GM08714 (cell line): Measurements from ENCODE around the gene ARHGAP26.

Experiments used
- H3K4me3 ChIP-seq: fragments of 200-500 bp; sonication (Bioruptor generic); 2 replicates; pipeline ENCODE4 v1.5.1; 2014; ENCODE audit warnings: mild to moderate bottlenecking, low read length, inconsistent platforms
- ZNF274 ChIP-seq: IDR thresholded peaks from 2 replicates; pipeline ENCODE4 v1.6.1; 2012; ENCODE audit warnings: mild to moderate bottlenecking, low read depth, low read length

ARHGAP26 gene

DNA sequence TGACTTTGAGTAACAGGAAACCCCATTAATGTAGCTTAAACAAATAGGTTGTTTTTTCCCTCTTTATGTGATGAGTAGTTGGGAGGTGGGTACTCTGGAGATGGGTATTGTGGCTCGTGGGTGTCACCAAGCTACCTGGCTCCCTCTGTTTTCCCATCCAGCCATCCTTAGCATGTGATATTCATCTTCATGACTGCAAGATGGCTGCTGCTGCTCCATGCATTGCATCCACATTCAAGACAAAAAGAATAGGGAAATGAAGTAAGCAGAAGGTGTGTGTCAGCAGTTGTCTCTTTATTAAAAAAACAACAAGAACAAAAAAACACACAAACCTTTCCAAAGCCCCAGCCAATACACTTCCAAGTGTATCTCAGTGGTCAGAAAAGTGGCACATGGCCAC is 6.5 kb upstream of the ARHGAP26 start:
- no peak overlapping the region for H3K4me3 ChIP-seq
- TF ChIP-seq ZNF274: no peak

DNA sequence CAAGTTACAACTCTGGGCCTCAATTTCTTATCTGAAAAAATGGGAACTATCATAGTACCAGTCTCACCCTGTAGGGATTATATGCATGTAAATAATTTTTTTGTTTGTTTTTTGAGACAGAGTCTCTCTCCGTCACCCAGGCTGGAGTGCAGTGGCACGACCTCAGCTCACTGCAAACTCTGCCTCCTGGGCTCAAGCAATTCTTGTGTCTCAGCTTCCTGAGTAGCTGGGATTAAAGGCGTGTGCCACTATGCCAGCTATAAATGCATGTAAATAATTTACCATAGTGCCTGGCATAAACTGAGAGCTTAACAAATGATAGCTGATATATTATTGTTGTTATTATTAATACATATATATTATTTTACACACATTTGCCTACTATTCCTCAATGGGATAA is 3.0 kb upstream of the ARHGAP26 start:
- no peak overlapping the region for H3K4me3 ChIP-seq
- no peak for TF ChIP-seq ZNF274

DNA sequence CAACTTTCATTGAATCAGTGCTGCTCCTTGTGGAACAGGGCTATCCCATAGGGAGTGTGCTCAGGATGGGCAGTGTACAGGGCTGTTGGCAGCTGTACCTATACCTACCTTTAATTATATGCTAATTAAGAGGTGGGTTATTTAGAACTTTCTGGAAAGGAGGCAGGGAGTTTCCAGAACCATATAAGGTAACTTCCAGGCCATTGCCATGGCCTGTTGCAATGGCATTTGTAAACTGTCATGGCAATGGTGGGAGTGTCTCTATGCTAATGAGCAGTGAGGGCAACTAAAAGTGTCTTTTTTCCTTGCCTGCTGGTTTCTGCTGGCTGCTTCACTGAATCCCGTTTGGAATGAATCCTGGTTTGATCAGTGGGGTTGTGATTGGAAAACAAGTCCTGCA is 2.3 kb upstream of the ARHGAP26 start:
- H3K4me3 ChIP-seq: no peak overlapping the region
- TF ChIP-seq ZNF274: no peak

DNA sequence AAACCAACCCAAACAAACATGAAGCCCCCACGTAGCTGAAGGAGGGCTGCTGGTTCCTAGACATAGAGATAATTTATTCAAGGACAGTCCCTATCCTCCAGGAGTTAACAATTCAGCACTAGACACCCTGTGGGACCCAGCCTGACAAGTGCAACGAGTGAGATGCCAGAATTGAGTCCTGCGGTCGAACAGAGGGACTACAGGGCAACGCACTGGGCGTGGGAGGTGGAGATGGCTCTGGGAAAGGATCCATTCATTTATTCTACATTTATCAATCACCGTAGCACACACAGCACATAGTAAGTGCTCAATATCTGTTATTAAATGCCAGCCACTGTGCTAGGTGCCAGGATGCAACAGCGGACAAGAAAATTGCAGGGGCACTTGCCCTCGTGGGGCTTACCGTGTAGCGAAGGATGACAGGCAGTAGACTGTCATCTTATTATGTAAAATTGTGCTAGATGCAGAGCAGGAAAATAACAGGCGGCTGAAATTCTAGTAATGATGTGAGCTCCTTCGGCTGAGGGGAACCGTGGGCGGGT is 855 bp upstream of the ARHGAP26 start:
- no peak for TF ChIP-seq ZNF274
- peak overlapping the region; percentile 94 for H3K4me3 ChIP-seq

DNA sequence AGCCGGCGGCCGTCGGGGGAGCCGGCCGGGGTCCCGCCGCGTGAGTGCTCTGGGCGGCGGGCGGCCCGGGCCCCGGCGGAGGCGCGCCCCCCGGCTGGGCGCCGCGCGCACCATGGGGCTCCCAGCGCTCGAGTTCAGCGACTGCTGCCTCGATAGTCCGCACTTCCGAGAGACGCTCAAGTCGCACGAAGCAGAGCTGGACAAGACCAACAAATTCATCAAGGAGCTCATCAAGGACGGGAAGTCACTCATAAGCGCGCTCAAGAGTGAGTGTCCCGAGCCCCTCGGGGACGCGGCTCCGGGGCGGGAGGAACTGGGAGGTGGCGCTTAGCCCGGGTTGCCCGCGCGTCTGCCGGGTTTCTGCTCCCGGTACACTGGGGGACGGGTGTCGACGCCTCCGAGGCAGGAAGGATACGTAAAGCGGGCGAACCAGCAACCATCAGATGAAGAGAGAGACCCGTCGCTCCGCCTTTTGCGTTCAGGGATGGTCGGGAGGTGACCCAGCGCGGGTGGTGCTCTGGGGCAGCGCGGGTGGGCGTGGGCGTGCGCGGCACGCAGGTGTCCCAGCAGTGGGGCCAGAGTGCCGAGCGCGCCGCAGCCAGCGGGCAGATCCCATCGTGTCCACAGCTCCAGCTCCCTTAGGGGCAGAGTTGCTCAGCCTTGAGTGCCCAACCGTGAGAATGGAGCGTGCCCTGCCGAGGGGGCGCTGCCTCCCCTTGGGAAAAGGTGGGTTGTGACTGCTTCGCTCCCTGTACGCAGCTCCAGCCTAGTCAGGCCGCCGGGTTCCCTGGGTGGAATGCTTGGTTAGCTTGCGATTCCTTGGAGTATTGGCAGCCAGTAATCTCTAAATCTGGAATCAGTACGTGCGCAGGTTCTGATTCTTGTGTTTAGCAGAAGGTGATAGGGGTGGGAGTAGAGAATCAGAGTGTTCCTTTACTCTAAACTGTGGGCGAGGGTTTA is 753 bp downstream of the ARHGAP26 start:
- TF ChIP-seq ZNF274: no peak
- H3K4me3 ChIP-seq: peak overlapping the region; percentile 94

DNA sequence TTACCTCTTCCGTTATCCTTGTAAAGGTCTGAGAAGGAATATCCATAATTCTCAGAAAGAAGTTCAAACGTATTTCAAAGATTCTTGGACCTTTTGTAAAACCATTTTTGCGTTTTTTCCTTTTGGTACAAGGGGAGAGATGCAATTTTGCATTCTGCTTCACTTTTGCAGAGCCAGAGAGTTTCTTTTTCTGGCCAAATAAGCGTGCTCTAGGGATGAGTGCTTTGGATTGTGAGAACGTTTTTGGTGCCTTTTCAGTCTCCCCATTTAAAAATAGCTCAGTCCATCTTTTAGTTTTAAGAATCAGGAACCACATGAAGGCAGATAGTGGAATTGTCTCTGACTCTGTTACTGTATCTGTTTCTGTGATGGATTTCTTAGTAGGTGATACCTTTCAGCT is 1.5 kb downstream of the ARHGAP26 start:
- H3K4me3 ChIP-seq: peak overlapping the region; percentile 94
- no peak for TF ChIP-seq ZNF274

DNA sequence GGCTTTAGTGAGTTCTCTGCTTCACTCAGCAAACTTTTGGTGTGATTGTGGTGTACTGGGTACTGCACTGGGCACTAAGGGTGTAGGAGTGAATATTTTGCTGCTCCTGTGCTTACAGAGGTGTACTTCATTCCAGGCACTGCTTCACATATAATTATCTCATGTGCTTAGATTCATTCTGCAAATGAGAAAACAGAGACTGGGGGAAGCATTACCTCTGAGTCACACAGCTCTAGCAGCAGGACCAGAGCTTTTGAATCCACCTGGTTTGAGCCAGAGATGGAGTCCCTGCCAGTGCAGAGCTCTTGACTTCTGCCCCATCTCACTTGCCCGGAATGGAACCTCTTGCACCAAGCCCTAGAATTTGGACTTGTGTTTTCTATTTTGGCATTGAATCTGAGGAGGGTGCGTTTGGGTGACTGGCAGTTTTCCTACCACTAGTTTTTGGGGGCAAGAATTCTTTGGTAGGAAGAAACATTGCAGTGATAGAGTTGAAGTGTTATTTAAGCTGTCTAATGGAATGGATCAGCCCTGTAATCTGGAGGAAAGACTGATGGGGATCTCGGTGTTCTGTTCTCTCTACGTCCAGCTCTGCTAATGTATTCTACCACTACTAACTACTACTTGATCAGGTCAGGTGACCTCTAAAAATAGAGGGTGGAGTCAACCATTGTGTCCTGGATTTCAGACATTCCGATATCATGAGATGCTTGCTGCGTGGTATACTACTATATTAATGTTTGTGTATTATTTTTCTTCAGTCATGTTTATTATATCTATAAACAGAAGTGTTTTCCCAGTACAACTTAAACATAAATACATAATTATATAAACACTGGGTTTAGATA is 2.5 kb downstream of the ARHGAP26 start:
- H3K4me3 ChIP-seq: no peak overlapping the region
- no peak for TF ChIP-seq ZNF274

DNA sequence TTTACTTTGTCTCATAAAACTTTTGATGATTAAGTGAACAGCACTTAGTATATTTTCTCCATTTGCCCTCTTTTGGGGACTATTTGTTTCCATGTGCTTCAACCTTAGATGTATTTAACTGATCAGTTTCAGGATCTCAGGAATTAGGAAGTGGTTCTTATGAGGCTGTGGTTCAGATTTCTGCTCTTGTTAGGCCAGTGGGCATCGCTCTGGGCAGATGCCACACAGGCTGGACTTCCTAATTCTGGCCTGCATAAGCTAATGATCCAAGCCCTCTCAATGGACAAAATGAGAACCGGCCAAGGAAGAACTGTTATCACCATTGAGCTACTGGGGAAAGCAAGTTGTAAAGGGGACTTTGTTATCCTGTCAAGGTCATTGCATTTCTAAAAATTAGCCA is 6.9 kb downstream of the ARHGAP26 start:
- no peak for TF ChIP-seq ZNF274
- H3K4me3 ChIP-seq: no peak overlapping the region

DNA sequence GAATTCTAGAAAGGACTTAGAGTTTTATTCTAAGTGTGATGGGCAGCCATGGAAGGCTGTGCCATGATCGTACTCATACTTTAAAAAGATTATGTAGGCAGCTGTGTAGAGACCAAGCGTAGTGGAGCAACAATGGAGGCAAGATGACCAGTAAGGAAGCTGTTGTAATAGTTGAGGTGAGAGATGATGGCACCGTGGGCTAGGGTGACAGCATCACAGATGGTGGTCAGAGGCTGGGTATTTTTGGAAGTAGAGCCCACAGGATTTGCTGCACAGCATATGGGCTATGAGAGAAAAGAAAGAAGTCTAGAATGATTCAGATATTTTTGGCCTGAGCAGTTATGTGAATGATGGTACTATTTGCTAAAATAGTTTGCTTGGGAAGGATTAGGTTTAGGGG is 7.7 kb downstream of the ARHGAP26 start:
- no peak overlapping the region for H3K4me3 ChIP-seq
- TF ChIP-seq ZNF274: no peak

DNA sequence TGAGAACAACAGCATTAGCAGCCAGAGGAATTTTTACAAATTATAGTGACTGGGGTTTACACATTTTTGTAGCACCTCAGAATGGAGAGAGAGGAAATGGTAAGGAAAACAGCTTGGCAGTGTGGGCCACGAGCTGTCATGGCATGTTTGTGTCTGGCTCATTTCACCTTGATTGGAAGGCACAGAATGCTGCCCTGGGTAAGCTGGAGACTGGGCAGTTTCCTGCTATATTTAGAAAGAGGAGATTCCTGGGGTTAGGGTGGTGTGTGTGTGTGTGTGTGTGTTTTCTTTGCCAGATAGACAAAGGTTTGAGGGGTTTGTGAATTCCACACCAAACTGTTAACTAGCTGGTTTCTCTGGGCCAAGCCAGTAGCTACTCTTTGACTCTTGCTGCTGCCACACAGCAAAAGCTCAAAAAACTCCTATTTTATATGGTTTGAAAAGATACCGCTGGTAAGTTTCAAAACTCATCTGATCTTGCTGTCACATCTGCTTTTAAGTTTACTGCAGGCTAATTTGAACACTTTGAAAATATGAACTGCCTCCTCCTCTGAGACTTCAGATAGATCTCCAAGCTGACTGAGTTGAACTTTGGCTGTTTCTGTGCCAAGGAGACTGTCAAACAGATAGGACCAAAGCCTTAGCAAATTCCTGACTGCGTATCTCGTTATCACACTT is 9.1 kb downstream of the ARHGAP26 start:
- H3K4me3 ChIP-seq: no peak overlapping the region
- TF ChIP-seq ZNF274: no peak

DNA sequence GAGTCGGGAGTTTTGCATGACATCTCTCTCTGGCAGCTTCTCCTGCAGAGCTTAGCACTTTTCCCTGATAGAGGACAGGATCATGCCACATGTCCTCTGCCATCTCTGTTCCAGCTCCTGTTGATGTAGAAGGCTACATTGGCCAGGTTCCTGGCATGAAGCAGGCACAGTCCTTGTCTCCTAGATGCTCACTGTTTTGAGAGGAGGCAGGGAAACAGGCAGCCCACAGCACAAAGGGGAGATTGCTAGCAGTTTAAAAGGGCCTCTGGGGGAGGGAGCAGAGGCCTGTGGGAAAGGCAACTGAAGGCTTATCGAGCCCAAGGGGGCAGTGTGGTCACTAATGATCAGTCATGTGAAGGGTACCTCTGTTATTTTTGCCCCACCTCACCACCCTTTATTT is 10.7 kb downstream of the ARHGAP26 start:
- no peak overlapping the region for H3K4me3 ChIP-seq
- no peak for TF ChIP-seq ZNF274

DNA sequence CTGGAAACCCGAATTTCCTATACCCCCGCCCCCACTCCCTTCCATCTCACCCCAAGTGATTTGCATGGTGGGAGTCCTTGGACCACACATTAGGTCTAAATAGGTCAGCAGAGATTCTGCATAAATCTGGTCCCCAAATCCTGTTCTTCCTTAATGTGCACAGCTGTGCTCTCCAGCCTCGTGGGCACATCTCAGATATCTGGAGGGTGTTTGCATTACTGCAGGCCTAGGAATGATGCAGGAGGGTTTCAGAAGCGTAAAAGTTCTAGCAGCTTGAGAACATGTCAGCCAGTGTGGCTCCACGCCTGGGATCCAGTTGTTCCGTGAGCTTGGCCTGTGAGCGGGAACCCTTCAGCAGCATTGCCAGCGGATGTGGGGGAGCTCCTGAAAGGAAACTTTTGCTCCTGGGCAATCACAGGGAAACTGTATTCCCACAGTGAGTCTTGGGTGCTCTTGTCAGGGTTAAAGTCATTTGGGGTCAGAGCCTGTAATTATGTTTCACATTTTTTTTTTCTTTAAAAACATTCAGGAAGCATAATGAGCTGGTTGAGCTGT is 12.9 kb downstream of the ARHGAP26 start:
- no peak for TF ChIP-seq ZNF274
- H3K4me3 ChIP-seq: no peak overlapping the region

DNA sequence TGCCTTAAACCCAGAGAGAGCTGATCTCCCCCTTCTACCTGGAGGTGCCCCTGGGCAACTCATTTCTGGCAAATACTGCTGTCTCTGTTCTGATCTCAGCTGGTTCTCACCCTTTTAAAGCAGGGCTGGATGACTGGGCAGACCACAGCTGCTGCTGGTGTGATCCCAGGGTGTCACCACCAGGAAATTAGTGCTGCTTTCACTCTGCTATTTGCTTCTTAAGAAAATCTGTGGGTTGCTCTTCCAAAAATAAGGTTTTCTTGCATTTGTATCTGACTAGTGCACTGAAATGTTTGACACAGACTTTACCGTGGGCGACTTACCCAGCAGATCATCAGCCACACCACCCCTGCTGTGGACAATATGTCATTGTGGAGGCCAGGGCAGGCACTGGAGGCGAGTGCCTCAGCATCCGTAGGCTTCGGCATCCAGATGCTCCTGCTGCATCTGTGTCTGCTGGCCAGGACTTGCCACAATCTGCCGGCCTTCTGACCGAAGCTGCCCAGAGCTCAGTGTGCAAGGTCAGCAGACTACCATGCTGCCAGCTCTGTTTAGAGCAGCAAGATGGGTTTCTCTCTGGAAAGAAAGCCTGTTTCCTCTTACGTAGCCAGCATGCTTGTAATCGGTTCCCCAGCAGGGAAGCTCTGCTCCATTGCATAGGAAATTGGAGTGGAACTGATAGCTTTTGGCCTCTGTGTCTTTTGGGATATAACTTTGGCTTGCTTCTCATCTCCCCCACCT is 13.6 kb downstream of the ARHGAP26 start:
- no peak overlapping the region for H3K4me3 ChIP-seq
- no peak for TF ChIP-seq ZNF274

DNA sequence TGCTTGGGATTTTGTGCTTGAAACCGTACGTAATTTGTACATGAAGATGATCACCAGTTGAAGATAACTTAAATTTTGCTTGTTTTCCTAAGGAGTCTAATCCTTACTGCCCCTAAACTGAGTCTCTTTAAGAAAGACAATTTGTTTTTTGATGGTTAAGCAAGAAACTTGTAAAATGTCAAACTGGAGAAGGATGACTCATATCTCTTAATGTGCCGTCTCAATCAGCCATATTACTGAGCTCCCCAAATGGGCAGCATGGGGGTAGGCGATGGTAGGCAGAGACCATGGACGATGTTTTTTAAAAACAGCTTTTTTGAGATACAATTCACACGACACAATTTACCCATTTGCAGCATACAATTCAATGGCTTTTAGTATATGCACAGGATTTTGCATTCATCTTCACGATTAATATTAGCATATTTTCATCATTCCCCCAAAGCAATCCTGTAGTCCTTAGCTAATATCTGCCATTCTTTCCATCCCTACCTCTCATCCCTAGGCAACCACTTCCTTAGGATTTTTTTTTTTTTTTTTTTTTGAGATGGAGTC is 14.3 kb downstream of the ARHGAP26 start:
- TF ChIP-seq ZNF274: no peak

More for the DNA sequence above, 14.3 kb downstream of the ARHGAP26 start:
- H3K4me3 ChIP-seq: no peak overlapping the region
